KMS-11 (cell line): Measurements from ENCODE around the gene BTBD19.
A peak's percentile ranks its signal among the peaks of the same experiment; 100 is the strongest.

Experiments
- H2AFZ ChIP-seq: fragments of 200-600 bp; sonication (generic); 2 replicates; pipeline ENCODE4 v1.6.1; 2016; ENCODE audit warnings: antibody characterized with exemption, mixed run types, low read depth
- H3K27ac ChIP-seq: fragments of 200-600 bp; sonication (generic); 2 replicates; pipeline ENCODE4 v1.6.1; 2016; ENCODE audit warnings: mild to moderate bottlenecking, mixed run types
- H3K27me3 ChIP-seq: fragments of 200-600 bp; sonication (generic); 2 replicates; pipeline ENCODE4 v1.6.1; 2017; ENCODE audit warnings: mild to moderate bottlenecking, low read depth, mixed run types, moderate library complexity; ENCODE audit not compliant: insufficient read depth
- H3K36me3 ChIP-seq: fragments of 200-600 bp; sonication (generic); 2 replicates; pipeline ENCODE4 v1.6.1; 2017; ENCODE audit warnings: mild to moderate bottlenecking, mixed run types; ENCODE audit not compliant: insufficient read depth
- H3K4me1 ChIP-seq: fragments of 200-600 bp; sonication (generic); 2 replicates; pipeline ENCODE4 v1.6.1; 2016; ENCODE audit warnings: mild to moderate bottlenecking, low read depth, mixed run types; ENCODE audit not compliant: poor library complexity, severe bottlenecking
- H3K4me2 ChIP-seq: fragments of 200-600 bp; sonication (generic); 2 replicates; pipeline ENCODE4 v1.7.0; 2016; ENCODE audit warnings: mild to moderate bottlenecking, mixed run types
- H3K4me3 ChIP-seq: fragments of 200-600 bp; sonication (generic); IDR thresholded peaks from 2 replicates; pipeline ENCODE4 v1.6.1; 2017; ENCODE audit warnings: low read depth, low read length, mixed read lengths; ENCODE audit not compliant: insufficient read depth
- H3K79me2 ChIP-seq: fragments of 200-600 bp; sonication (generic); 2 replicates; pipeline ENCODE4 v1.6.1; 2016; ENCODE audit warnings: low read depth, mixed run types; ENCODE audit not compliant: insufficient read depth
- H3K9ac ChIP-seq: fragments of 200-600 bp; sonication (generic); 2 replicates; pipeline ENCODE4 v1.6.1; 2016; ENCODE audit warnings: mild to moderate bottlenecking, mixed run types
- H4K20me1 ChIP-seq: fragments of 200-600 bp; sonication (generic); 2 replicates; pipeline ENCODE4 v1.6.1; 2016; ENCODE audit warnings: mild to moderate bottlenecking, mixed run types; ENCODE audit not compliant: insufficient read depth
- TF ChIP-seq, protein P1 (sequence below): fragments of 200-600 bp; sonication (generic); conservative IDR thresholded peaks from 2 replicates; pipeline ENCODE4 v1.6.1; 2017; ENCODE audit warnings: low read depth, mild to moderate bottlenecking, antibody characterized with exemption, low read length, moderate library complexity, mixed read lengths

Gene BTBD19

DNA sequence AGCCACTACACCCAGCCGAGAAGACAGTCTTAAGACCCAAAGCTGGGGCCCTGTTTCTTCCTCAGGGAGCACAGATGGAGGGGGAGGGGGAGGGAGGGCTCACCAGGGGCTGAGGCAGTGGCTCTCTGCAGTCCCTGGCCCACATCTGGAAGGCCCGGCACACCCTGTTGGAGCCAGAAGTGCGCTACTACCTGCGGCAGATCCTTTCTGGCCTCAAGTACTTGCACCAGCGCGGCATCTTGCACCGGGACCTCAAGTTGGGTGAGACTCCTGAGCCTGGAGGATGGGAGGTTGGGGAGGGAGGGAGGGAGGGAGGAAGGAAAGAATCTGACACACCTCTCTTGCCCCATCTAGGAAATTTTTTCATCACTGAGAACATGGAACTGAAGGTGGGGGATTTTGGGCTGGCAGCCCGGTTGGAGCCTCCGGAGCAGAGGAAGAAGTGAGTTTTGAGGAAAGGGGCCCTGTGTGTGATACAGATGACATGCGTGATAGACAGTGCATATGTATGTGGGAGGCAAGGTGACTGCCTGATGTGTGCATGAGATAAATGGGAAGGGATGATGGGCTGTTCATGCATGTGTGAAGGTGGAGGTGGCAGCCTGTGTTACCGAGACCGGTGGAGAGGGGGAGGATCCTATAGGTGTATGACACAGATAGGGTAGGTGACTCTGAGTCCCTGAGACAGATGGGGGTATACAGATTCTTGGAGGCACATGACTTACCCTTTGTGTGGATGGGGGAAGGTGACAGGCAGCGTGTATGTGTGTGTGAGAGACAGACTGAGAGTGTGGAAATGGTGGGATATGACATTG is 6.6 kb upstream of the BTBD19 start:
- TF ChIP-seq, protein P1, sequence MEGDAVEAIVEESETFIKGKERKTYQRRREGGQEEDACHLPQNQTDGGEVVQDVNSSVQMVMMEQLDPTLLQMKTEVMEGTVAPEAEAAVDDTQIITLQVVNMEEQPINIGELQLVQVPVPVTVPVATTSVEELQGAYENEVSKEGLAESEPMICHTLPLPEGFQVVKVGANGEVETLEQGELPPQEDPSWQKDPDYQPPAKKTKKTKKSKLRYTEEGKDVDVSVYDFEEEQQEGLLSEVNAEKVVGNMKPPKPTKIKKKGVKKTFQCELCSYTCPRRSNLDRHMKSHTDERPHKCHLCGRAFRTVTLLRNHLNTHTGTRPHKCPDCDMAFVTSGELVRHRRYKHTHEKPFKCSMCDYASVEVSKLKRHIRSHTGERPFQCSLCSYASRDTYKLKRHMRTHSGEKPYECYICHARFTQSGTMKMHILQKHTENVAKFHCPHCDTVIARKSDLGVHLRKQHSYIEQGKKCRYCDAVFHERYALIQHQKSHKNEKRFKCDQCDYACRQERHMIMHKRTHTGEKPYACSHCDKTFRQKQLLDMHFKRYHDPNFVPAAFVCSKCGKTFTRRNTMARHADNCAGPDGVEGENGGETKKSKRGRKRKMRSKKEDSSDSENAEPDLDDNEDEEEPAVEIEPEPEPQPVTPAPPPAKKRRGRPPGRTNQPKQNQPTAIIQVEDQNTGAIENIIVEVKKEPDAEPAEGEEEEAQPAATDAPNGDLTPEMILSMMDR: no peak
- Histone ChIP-seq H3K36me3 (no peaks in the 10 kb centered on the region), H3K4me3 (peak overlapping the region; percentile 2), H2AFZ (no peak overlapping the region), H3K27me3 (no peaks in the 10 kb centered on the region), H3K4me2 (peak overlapping the region; percentile 86; the same call in 1 of the 2 replicates), H3K79me2 (peaks cover 12% of the 10 kb centered on the region), H3K4me1 (peaks cover 28% of the 10 kb centered on the region), H3K9ac (no peak overlapping the region), H4K20me1 (no peaks in the 10 kb centered on the region), H3K27ac (no peak overlapping the region)

DNA sequence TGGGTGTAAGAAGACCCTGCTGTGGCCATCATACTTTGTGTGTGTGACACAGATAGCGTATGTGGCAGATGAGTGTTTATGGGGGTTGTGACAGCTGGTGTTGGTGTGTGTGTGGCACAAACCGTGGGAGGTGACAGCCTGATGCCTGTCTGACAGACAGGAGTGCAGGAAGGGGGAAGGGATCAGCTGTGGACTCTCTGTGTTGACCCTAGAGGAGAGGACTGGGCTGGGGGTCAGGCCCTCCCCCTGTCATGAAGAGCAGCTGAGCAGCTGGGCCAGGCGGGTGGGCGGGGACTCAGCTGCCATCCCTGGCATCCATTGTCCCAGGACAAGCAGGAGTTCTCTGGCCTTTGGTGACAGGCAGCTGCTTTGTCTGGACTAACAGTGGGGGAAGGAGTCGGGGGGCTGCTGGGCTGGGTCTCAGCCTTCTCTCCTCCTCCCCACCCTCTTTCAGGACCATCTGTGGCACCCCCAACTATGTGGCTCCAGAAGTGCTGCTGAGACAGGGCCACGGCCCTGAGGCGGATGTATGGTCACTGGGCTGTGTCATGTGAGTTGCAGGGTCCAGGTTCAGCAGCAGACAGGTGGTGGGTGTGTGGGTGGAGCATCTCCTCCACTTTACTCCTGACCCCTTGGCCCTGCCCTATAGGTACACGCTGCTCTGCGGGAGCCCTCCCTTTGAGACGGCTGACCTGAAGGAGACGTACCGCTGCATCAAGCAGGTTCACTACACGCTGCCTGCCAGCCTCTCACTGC is 5.8 kb upstream of the BTBD19 start:
- Histone ChIP-seq H3K9ac (no peak overlapping the region), H3K27ac (no peak overlapping the region), H3K36me3 (no peaks in the 10 kb centered on the region), H3K4me1 (peaks cover 36% of the 10 kb centered on the region), H3K79me2 (peaks cover 12% of the 10 kb centered on the region), H2AFZ (no peak overlapping the region), H3K27me3 (no peaks in the 10 kb centered on the region), H3K4me3 (no peak overlapping the region), H4K20me1 (no peaks in the 10 kb centered on the region), H3K4me2 (peak overlapping the region; percentile 37; the same call in 1 of the 2 replicates)
- TF ChIP-seq, protein P1: no peak

DNA sequence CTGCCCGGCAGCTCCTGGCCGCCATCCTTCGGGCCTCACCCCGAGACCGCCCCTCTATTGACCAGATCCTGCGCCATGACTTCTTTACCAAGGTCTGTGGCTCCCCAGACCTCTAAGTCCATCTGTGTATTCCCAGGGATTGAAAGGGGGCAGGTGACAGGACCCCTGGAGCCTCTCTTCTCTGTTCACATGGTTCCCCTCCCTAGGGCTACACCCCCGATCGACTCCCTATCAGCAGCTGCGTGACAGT is 5.3 kb upstream of the BTBD19 start:
- H3K4me1 ChIP-seq: peaks cover 41% of the 10 kb centered on the region
- no peaks in the 10 kb centered on the region for H3K36me3 ChIP-seq
- H3K9ac ChIP-seq: no peak overlapping the region
- TF ChIP-seq, protein P1: no peak
- H2AFZ ChIP-seq: no peak overlapping the region
- H4K20me1 ChIP-seq: no peaks in the 10 kb centered on the region
- H3K79me2 ChIP-seq: peaks cover 12% of the 10 kb centered on the region
- no peaks in the 10 kb centered on the region for H3K27me3 ChIP-seq
- no peak overlapping the region for H3K27ac ChIP-seq
- H3K4me3 ChIP-seq: no peak overlapping the region
- no peak overlapping the region for H3K4me2 ChIP-seq

DNA sequence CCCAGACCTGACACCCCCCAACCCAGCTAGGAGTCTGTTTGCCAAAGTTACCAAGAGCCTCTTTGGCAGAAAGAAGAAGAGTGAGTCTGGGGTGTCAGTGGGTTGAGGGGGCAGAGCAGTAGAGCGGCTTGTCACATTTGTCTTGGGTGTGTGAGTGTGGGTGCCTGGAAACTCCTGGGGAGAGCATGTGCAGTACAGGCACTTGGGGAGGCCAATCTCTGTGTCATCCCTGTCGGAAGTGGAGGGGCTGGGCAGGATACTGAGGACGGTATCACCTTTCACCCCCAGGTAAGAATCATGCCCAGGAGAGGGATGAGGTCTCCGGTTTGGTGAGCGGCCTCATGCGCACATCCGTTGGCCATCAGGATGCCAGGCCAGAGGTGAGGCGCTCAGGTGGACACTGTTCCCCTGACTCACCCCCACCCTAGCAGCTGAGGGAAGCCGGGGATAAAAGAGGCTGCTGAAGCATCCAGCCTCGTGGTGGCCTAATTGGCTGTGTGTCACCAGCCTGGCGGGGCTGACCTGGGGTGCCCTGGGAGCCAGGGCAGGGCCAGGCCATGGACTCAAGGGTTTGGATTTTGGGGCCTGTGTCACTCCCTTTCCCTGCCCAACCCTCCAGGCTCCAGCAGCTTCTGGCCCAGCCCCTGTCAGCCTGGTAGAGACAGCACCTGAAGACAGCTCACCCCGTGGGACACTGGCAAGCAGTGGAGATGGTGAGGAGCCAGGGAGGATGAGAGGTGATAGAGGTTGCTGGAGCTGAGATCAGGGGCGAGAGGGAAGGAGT is 4.8 kb upstream of the BTBD19 start:
- Histone ChIP-seq H3K4me1 (peaks cover 44% of the 10 kb centered on the region), H3K36me3 (no peaks in the 10 kb centered on the region), H3K79me2 (peaks cover 12% of the 10 kb centered on the region), H3K9ac (no peak overlapping the region), H3K27me3 (no peaks in the 10 kb centered on the region), H3K27ac (no peak overlapping the region), H4K20me1 (no peaks in the 10 kb centered on the region), H3K4me3 (no peak overlapping the region), H3K4me2 (no peak overlapping the region), H2AFZ (no peak overlapping the region)
- TF ChIP-seq, protein P1: no peak
